ENCODE measurements around the gene ANKRD10. TPM values are rescaled to one million over a fixed set of nuclear protein-coding genes. Genes with fewer than 3 reads are reported as not detected.

The ANKRD10 gene
- total RNA-seq, 1 experiment from 2014 or later = 159 TPM

- H4K8ac ChIP-seq (replicated peaks; ENCODE audit: insufficient read length, low read depth, low read length) = no peak overlapping the region
- H4K20me1 ChIP-seq (ENCODE audit: control insufficient read depth, insufficient read depth, insufficient read length) = no peaks in the 10 kb centered on the region
- H2AK5ac ChIP-seq (ENCODE audit: insufficient read length, low read length) = no peak overlapping the region
- WGBS (ENCODE audit: extremely low coverage, insufficient read length, low lambda C conversion rate) = no CpG with 5 or more reads among the region's 2 CpGs
- no peak overlapping the region for H3K18ac ChIP-seq (ENCODE audit: insufficient read length, low read depth, low read length)
- no peak overlapping the region for H3K56ac ChIP-seq (ENCODE audit: insufficient read length, low read depth, low read length)
- Mint-ChIP-seq H3K9me3 (no peaks in the 10 kb centered on the region), H3K4me3 (no peak overlapping the region), H3K36me3 (ENCODE audit: insufficient read depth in 1 of 3, low read depth in 3 of 3) (peaks cover 20 to 64% (median 51%) of the 10 kb centered on the region in 3 experiments; a peak in 6 of 7 replicates), H3K4me1 (peaks cover 6 to 11% of the 10 kb centered on the region in 2 experiments), H3K27me3 (ENCODE audit: low read depth) (no peaks in the 10 kb centered on the region), H3K27ac (0 out of 7 replicates have a peak overlapping the region, but pooled peaks of 1 of the 3 experiments have one; percentile 77)
- H4K5ac ChIP-seq (ENCODE audit: insufficient read length, low read depth, low read length) = no peak overlapping the region
- no peak overlapping the region for H2BK20ac ChIP-seq (ENCODE audit: low read depth, low read length, poor library complexity, severe bottlenecking)
- no peak overlapping the region for H2BK5ac ChIP-seq (ENCODE audit: insufficient read length, low read length)
- no peak overlapping the region for H2AFZ ChIP-seq (ENCODE audit: low read length)
- H3T11ph ChIP-seq (ENCODE audit: low read length) = no peak overlapping the region
- no peak overlapping the region for H3K27ac ChIP-seq (ENCODE audit: insufficient read length, low read depth, low read length)
- H4K91ac ChIP-seq (ENCODE audit: insufficient read length, low read depth, low read length) = no peak overlapping the region
- H3K79me2 ChIP-seq (ENCODE audit: insufficient read depth, low read length) = no peaks in the 10 kb centered on the region
- no peak overlapping the region for H2BK15ac ChIP-seq (ENCODE audit: low read depth, low read length)
- no peak overlapping the region for H3K4me2 ChIP-seq (ENCODE audit: insufficient read depth, insufficient read length, low read length)
- H3K14ac ChIP-seq (ENCODE audit: insufficient read depth, low read length) = no peak overlapping the region
- no peaks in the 10 kb centered on the region for H3K27me3 ChIP-seq (ENCODE audit: insufficient read depth, low read length)
- no peaks in the 10 kb centered on the region for H3K23me2 ChIP-seq (ENCODE audit: insufficient read length, low read depth, low read length, poor library complexity, severe bottlenecking)
- no peak overlapping the region for H2BK120ac ChIP-seq (ENCODE audit: low read depth, low read length, poor library complexity, severe bottlenecking)
- no peak overlapping the region for H3K9ac ChIP-seq (ENCODE audit: extremely low read depth, insufficient read length, low read length)
- DNase-seq = no peak
- H3K79me1 ChIP-seq (ENCODE audit: insufficient read depth, low read depth, low read length, poor library complexity, severe bottlenecking) = peaks cover 2% of the 10 kb centered on the region
- H2BK12ac ChIP-seq (ENCODE audit: insufficient read length, low read depth, low read length) = no peak overlapping the region
- H3K4ac ChIP-seq (ENCODE audit: low read depth, low read length) = no peak overlapping the region
- no peaks in the 10 kb centered on the region for H3K9me3 ChIP-seq (ENCODE audit: control insufficient read depth, low read depth, low read length)
- H3K4me1 ChIP-seq (ENCODE audit: insufficient read depth, low read length) = no peaks in the 10 kb centered on the region
- TF ChIP-seq, protein P1, sequence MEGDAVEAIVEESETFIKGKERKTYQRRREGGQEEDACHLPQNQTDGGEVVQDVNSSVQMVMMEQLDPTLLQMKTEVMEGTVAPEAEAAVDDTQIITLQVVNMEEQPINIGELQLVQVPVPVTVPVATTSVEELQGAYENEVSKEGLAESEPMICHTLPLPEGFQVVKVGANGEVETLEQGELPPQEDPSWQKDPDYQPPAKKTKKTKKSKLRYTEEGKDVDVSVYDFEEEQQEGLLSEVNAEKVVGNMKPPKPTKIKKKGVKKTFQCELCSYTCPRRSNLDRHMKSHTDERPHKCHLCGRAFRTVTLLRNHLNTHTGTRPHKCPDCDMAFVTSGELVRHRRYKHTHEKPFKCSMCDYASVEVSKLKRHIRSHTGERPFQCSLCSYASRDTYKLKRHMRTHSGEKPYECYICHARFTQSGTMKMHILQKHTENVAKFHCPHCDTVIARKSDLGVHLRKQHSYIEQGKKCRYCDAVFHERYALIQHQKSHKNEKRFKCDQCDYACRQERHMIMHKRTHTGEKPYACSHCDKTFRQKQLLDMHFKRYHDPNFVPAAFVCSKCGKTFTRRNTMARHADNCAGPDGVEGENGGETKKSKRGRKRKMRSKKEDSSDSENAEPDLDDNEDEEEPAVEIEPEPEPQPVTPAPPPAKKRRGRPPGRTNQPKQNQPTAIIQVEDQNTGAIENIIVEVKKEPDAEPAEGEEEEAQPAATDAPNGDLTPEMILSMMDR (conservative IDR thresholded peaks at IDR 0.05) = no peak
- no peak overlapping the region for H3K23ac ChIP-seq (ENCODE audit: insufficient read length, low read depth, low read length)
Observed at GRCh38 chr13:110893571-110893970, 21.3 kb downstream of the ANKRD10 start.
